ENCODE results near the gene CNTN6. TPM values are rescaled to one million over a fixed set of nuclear protein-coding genes. Genes with fewer than 3 reads are reported as not detected.

The CNTN6 gene
- total RNA-seq, 2 experiments from 2014 or later, result not detected

DNA sequence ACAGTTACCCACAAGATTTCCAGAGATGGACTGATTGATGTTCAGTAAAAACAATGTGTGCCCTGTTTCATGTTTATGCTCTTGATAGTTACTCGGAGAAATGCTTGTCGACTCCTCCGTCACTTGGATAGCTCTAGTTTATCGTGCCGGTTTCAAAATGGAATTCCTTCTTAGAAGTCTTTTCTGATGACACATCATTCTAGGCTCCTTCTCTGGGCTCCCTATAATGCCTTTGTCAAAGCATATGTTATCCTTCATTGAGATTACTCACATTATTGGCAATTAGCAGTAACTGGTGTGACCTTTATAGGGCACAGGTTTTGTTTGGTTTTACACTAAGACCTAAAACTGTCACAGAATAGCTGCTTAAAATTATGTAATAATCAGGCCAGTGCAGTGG is 201.8 kb downstream of the CNTN6 start:
- no peak overlapping the region for H3K4me3 Mint-ChIP-seq
- no peaks in the 10 kb centered on the region for H3K27me3 Mint-ChIP-seq
- ATAC-seq (no peak), DNase-seq (no peak)
- no peak overlapping the region for H3K27ac Mint-ChIP-seq
- ChIA-PET CTCF (no interaction called here), POLR2A (no interaction called here)
- intact Hi-C loops (cut with DNase I, micrococcal nuclease), result no loop called here
- H3K4me1 Mint-ChIP-seq, result no peaks in the 10 kb centered on the region
- no peaks in the 10 kb centered on the region for H3K36me3 Mint-ChIP-seq (ENCODE audit: low read depth)
- peaks cover 3% of the 10 kb centered on the region for H3K9me3 Mint-ChIP-seq (ENCODE audit: low read depth)

DNA sequence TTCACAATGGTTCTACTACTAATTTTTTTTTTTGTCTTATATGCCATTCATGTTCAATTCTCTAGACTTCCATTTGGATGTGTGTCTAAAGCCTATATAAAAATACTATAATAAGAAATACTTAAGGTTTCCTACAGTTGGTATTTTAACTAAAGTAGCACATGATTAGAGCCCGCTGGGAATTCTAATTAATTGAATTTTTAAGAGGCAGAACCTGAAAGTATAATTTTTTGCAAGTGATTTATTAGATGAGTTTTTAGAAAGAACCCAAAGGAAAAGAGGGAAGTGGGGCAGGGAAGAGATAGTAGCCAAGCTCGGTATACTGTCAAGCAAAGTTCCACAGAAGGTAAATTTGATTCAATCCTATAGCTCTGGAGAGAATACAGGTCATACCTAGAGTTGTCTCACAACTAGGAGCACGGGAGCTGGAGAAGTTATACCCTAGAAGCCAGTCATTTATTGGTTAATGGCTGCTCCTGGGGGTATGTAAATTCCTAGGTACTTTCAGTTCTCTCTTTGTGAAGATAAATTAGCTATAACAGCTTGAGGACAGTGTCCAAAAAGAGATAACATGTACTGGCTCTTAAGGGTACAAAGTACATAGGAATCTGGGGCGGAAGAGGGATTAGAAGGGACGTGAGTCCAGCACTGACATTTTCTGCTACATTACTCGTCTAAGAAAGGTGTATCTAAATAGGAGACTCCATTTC is 225.6 kb downstream of the CNTN6 start:
- no peak overlapping the region for H3K4me3 Mint-ChIP-seq
- ChIA-PET CTCF (no interaction called here), POLR2A (no interaction called here)
- no peaks in the 10 kb centered on the region for H3K36me3 Mint-ChIP-seq (ENCODE audit: low read depth)
- intact Hi-C loops (cut with DNase I, micrococcal nuclease), result no loop called here
- ATAC-seq (no peak), DNase-seq (no peak)
- H3K9me3 Mint-ChIP-seq (ENCODE audit: low read depth), result peaks cover 4% of the 10 kb centered on the region
- no peaks in the 10 kb centered on the region for H3K4me1 Mint-ChIP-seq
- H3K27ac Mint-ChIP-seq, result no peak overlapping the region
- H3K27me3 Mint-ChIP-seq, result no peaks in the 10 kb centered on the region

DNA sequence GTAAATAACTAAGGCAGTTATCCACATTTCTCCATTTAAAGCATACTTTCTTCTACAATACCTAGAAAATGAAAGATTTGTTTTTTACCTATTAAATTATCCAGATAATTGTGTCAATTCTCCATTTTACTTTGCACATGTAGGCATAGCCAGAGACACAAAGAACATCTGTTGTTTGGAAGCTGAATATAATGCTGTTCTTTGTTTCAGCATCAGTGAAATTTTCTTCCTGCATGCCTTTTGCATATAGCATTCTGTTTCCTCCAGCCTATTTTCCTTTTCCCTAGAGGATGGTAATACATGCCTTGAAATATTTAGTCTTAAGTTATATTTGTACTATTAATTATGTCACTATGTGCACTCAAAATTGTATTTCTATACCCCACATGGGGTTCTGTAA is 233.7 kb downstream of the CNTN6 start:
- no peaks in the 10 kb centered on the region for H3K27me3 Mint-ChIP-seq
- no peak overlapping the region for H3K4me3 Mint-ChIP-seq
- peaks cover 11% of the 10 kb centered on the region for H3K9me3 Mint-ChIP-seq (ENCODE audit: low read depth)
- POLR2A ChIA-PET, result no interaction called here
- ATAC-seq, result no peak
- H3K27ac Mint-ChIP-seq, result no peak overlapping the region
- CTCF ChIA-PET, result no interaction called here
- intact Hi-C loops (cut with DNase I, micrococcal nuclease), result no loop called here
- DNase-seq, result no peak
- H3K36me3 Mint-ChIP-seq (ENCODE audit: low read depth), result no peaks in the 10 kb centered on the region
- no peaks in the 10 kb centered on the region for H3K4me1 Mint-ChIP-seq

DNA sequence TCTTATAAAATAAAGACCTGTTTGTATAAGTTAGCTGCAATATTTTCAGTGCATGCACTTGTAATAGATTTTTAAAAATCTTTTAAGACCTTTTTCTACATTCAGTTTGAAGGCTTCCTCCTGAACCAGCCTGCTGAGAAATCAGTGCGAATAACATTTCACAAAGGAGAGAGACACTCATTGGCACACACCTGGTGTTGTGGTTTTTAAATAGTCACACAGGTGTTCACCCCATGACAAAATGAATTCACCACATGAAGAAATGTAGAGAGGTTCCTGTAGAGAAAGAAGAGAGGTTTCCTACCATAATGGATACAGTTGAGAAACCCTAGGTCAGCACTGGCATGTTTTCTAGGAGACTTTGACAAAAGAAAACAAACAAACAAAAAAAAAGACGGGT is 237.3 kb downstream of the CNTN6 start:
- Mint-ChIP-seq H3K4me3 (no peak overlapping the region), H3K4me1 (no peaks in the 10 kb centered on the region), H3K36me3 (ENCODE audit: low read depth) (no peaks in the 10 kb centered on the region), H3K27me3 (no peaks in the 10 kb centered on the region), H3K27ac (no peak overlapping the region), H3K9me3 (ENCODE audit: low read depth) (peaks cover 16% of the 10 kb centered on the region)
- ChIA-PET POLR2A (no interaction called here), CTCF (no interaction called here)
- DNase-seq, result no peak
- no peak for ATAC-seq
- intact Hi-C loops (cut with DNase I, micrococcal nuclease), result no loop called here

DNA sequence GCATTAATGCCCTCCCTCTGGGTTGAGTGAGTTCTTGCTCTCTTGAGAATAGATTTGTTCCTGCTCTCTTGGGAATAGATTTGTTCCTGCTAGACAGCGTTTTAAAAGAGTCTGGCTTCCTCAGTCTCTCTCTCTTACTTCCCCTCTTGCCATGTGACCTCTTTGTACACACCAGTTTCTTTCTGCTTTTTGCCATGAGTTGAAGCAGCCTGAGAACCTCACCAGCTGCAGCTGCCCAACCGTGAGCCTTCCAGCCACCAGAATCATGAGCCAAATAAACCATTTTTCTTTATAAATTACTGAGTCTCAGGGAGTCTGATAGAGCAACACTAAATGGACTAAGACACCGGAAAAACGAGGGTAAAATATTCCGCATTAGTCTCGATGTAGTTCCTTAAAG is 253.6 kb downstream of the CNTN6 start:
- DNase-seq, result no peak
- ChIA-PET CTCF (no interaction called here), POLR2A (no interaction called here)
- Mint-ChIP-seq H3K27ac (no peak overlapping the region), H3K36me3 (ENCODE audit: low read depth) (no peaks in the 10 kb centered on the region), H3K4me1 (no peaks in the 10 kb centered on the region), H3K4me3 (no peak overlapping the region), H3K9me3 (ENCODE audit: low read depth) (no peaks in the 10 kb centered on the region), H3K27me3 (no peaks in the 10 kb centered on the region)
- ATAC-seq, result no peak
- intact Hi-C loops (cut with DNase I, micrococcal nuclease), result no loop called here

DNA sequence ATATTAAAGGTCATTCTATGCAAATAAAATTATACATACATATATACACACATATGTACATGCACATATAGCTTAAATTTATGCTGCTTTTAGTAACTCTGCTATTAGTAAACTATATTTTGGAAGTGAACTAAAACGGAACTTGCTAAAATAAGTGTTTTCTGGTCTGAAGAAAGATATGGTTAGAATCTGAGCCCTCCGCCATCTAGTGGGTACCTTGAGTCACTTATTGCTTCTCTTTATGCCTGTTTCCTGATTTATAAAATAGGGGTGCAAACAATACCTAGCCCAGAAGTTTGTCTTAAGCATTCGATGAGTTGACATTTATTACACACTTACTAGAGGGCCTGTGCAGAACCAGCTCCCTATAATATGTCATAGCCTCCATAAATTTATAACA is 255.7 kb downstream of the CNTN6 start:
- ChIA-PET CTCF (no interaction called here), POLR2A (no interaction called here)
- Mint-ChIP-seq H3K27me3 (no peaks in the 10 kb centered on the region), H3K4me1 (no peaks in the 10 kb centered on the region), H3K4me3 (no peak overlapping the region), H3K36me3 (ENCODE audit: low read depth) (no peaks in the 10 kb centered on the region), H3K27ac (no peak overlapping the region), H3K9me3 (ENCODE audit: low read depth) (no peaks in the 10 kb centered on the region)
- DNase-seq (no peak), ATAC-seq (no peak)
- intact Hi-C loops (cut with DNase I, micrococcal nuclease), result no loop called here

DNA sequence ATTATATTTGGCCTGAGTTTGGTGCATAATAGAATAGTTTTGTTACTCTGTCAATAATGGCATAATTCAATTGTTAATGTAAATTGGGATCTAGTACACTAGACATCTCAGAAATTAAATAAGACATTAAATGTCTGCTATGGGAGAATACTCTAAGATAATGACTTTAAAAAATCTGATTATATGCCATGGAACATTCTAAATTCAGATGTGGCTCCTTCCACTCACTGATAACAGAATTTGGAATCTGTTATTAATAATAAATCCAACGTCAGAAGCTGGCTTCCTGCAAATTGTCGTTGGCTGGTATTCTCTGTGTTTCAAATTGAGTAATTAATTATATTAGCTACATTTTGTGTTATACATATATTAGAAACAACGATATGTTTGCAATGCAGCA is 258.1 kb downstream of the CNTN6 start:
- Mint-ChIP-seq H3K27me3 (no peaks in the 10 kb centered on the region), H3K4me1 (no peaks in the 10 kb centered on the region), H3K4me3 (no peak overlapping the region), H3K9me3 (ENCODE audit: low read depth) (no peaks in the 10 kb centered on the region), H3K36me3 (ENCODE audit: low read depth) (no peaks in the 10 kb centered on the region), H3K27ac (no peak overlapping the region)
- POLR2A ChIA-PET, result no interaction called here
- CTCF ChIA-PET, result no interaction called here
- DNase-seq, result no peak
- intact Hi-C loops (cut with DNase I, micrococcal nuclease), result no loop called here
- no peak for ATAC-seq

DNA sequence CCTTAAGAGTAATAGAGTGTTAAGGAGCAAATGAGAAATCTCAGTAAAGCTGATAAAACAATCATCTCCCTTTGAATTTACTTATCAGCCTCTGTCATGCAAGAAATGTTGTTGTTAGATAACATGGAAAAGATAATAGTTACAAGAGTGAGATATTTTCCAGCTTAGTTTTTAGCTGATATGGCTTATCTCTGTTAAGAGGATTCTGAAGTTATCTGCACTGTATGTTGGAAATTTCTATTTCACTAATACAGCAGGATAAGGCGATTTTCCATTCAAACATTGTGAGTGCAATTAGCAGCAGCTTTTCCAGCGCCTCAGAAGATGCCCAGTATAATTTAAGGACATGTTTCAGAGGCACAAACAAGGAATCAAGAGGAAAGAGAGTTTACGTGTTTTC is 262.9 kb downstream of the CNTN6 start:
- intact Hi-C loops (cut with DNase I, micrococcal nuclease), result no loop called here
- Mint-ChIP-seq H3K4me1 (no peaks in the 10 kb centered on the region), H3K36me3 (ENCODE audit: low read depth) (no peaks in the 10 kb centered on the region), H3K4me3 (no peak overlapping the region), H3K27ac (no peak overlapping the region), H3K27me3 (no peaks in the 10 kb centered on the region), H3K9me3 (ENCODE audit: low read depth) (no peaks in the 10 kb centered on the region)
- ATAC-seq (no peak), DNase-seq (no peak)
- ChIA-PET POLR2A (no interaction called here), CTCF (no interaction called here)

DNA sequence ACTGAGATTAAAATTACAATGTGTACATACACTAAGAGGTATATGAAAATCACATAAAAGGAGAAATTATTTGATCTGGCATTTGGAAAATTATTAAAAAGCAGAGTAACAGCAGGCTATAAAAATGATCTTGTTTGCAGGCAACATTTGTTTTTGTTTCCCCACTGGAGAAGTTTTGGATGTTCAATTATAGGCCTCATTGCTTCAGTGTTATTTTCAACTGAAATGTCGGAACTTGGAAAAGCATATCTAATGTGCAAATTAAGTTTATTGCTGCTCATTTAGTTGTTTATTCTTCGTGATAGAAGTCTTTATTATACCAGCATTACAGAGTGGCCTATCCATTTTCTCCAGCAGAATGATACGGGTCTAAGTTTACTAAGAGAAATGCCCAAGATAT is 263.3 kb downstream of the CNTN6 start:
- no peak for DNase-seq
- intact Hi-C loops (cut with DNase I, micrococcal nuclease), result no loop called here
- Mint-ChIP-seq H3K4me3 (no peak overlapping the region), H3K4me1 (no peaks in the 10 kb centered on the region), H3K27ac (no peak overlapping the region), H3K9me3 (ENCODE audit: low read depth) (no peaks in the 10 kb centered on the region), H3K36me3 (ENCODE audit: low read depth) (no peaks in the 10 kb centered on the region), H3K27me3 (no peaks in the 10 kb centered on the region)
- ATAC-seq, result no peak
- ChIA-PET CTCF (no interaction called here), POLR2A (no interaction called here)

DNA sequence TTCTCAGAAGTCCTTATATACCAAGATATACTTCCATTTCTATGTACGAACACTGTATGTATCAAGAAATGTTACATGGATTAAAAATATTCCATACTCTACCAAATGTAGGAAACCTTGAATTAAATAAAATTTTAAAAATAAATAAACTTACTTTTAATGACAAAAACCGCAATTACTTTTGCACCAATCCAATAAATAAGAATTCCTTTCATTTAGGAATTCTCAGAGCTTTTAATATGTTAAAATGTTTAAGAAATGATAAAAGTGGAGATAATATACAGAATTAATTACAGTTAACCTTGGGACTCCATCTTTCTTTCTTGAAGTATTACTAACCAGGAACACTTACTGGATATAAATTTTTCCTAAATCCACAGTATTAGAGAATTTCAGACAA is 272.7 kb downstream of the CNTN6 start:
- ATAC-seq, result no peak
- no peaks in the 10 kb centered on the region for H3K27me3 Mint-ChIP-seq

DNA sequence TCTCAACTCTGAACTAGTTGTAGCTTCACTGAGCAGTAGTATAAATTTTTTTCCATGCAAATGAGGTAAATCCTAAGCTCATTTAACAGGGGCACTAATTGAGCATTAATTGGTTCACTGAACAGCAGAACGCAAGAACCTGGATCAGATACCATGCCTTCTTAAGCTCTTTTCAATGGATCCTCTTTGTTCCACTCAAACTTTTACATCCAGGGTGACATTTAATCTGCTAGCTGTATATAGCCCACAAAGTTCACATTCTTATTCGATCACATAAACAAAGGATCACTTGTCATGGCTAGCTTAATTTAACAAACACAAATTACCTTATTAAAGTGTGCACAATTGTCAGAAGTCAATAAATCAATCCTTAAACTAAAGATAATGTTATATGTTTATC is 281.6 kb downstream of the CNTN6 start:
- Mint-ChIP-seq H3K4me1 (no peaks in the 10 kb centered on the region), H3K4me3 (no peak overlapping the region)
- CTCF ChIA-PET, result no interaction called here

More for the DNA sequence above, 272.7 kb downstream of the CNTN6 start:
- Mint-ChIP-seq H3K4me1 (no peaks in the 10 kb centered on the region), H3K36me3 (ENCODE audit: low read depth) (no peaks in the 10 kb centered on the region), H3K4me3 (no peak overlapping the region), H3K9me3 (ENCODE audit: low read depth) (no peaks in the 10 kb centered on the region), H3K27ac (no peak overlapping the region)
- no peak for DNase-seq
- intact Hi-C loops (cut with DNase I, micrococcal nuclease), result no loop called here
- POLR2A ChIA-PET, result no interaction called here
- CTCF ChIA-PET, result no interaction called here

DNA sequence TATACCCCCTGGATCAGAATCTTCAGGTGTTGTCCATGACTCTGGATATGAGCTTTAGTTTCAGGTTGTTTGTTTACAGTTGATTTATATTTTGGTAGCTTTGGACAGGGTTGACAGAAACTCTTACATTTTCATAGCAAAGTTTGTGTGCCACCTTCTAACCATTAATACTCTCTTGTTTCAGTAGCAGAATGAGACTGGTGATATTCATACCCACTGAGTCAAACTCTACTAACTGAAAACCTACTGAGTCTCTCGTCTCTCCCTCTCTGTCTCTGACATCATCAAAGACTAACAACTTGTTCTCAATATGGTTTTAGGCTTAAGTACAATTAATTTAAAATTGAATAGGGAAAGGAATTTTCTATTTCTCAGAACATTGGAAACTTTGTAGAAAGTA is 282.3 kb downstream of the CNTN6 start:
- no peaks in the 10 kb centered on the region for H3K9me3 Mint-ChIP-seq (ENCODE audit: low read depth)
- no peaks in the 10 kb centered on the region for H3K27me3 Mint-ChIP-seq
- no peak overlapping the region for H3K27ac Mint-ChIP-seq
- no peaks in the 10 kb centered on the region for H3K4me1 Mint-ChIP-seq
- intact Hi-C loops (cut with DNase I, micrococcal nuclease), result no loop called here
- CTCF ChIA-PET, result interaction anchor here (0.5 kb wide), 1 partner anchor 1033 kb away, joined by 3 read pairs; no protein-coding TSS in a partner anchor
- DNase-seq (no peak), ATAC-seq (no peak)
- no peak overlapping the region for H3K4me3 Mint-ChIP-seq
- no peaks in the 10 kb centered on the region for H3K36me3 Mint-ChIP-seq (ENCODE audit: low read depth)
- POLR2A ChIA-PET, result no interaction called here

More for the DNA sequence above, 281.6 kb downstream of the CNTN6 start:
- ATAC-seq (no peak), DNase-seq (no peak)
- H3K36me3 Mint-ChIP-seq (ENCODE audit: low read depth), result no peaks in the 10 kb centered on the region
- POLR2A ChIA-PET, result no interaction called here
- intact Hi-C loops (cut with DNase I, micrococcal nuclease), result no loop called here
- no peaks in the 10 kb centered on the region for H3K27me3 Mint-ChIP-seq
- H3K9me3 Mint-ChIP-seq (ENCODE audit: low read depth), result no peaks in the 10 kb centered on the region
- H3K27ac Mint-ChIP-seq, result no peak overlapping the region

Measured in activated CD4-positive, alpha-beta T cell treated with anti-CD3 and anti-CD28 coated beads for 36 hours (primary cell).